ENCODE measurements around the gene TRMU.

TRMU gene

DNA sequence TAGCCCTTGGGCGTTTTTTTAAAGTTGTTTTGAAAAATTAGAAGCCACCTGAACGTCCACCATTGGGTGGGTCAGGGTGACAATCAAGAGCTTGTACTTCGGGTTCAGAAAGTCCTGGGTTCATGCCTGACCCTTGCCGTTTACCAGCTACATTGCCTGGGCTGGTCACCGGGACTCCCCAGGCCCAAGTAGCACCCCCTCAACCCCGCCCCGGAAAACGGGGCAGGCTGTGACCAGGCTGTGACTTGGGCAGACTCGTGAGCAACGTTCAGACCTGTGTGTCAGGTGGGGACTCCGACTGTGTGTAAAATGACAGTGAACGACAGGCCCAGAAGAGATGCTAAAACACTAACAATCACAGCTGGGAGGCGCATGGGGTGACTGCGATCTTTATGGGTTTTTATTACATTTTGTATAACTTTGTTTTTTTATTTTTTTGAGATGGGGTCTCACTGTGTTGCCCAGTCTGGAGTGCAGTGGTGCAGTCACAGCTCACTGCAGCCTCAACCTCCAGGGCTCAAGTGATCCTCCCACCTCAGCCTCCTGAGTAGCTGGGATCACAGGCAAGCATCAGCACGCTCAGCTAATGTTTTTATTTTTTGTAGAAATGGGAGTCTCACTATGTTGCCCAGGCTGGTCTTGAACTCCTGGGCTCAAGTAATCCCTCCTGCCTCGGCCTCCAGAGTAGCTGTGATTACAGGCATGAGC, 56.8 kb downstream of the TRMU start:
- no peak for TF ChIP-seq TCF12 (IDR thresholded peaks at IDR 0.05; ENCODE audit: low read depth)
- no peak for TF ChIP-seq MAX (IDR thresholded peaks at IDR 0.05)
- TF ChIP-seq ZBTB7A (IDR thresholded peaks at IDR 0.05; ENCODE audit: low read depth): no peak
- TF ChIP-seq NFIC (IDR thresholded peaks at IDR 0.05): no peak
- no peak for TF ChIP-seq YY1 (IDR thresholded peaks at IDR 0.05; ENCODE audit: low read depth)
- TF ChIP-seq TAF1 (IDR thresholded peaks at IDR 0.05; ENCODE audit: low read depth): no peak
- no peak for TF ChIP-seq USF1 (IDR thresholded peaks at IDR 0.05)
- TF ChIP-seq RAD21 (IDR thresholded peaks at IDR 0.05; ENCODE audit: low read depth): no peak
- no peak for TF ChIP-seq FOXM1 (IDR thresholded peaks at IDR 0.05; ENCODE audit: borderline replicate concordance, low read depth)
- no peak for TF ChIP-seq CREB1 (IDR thresholded peaks at IDR 0.05; ENCODE audit: low read depth)
- no peak for TF ChIP-seq EGR1 (IDR thresholded peaks at IDR 0.05)
- no peak for TF ChIP-seq EP300 (IDR thresholded peaks at IDR 0.05; ENCODE audit: borderline replicate concordance)
- TF ChIP-seq TEAD4 (IDR thresholded peaks at IDR 0.05): no peak
- TF ChIP-seq, protein P1, sequence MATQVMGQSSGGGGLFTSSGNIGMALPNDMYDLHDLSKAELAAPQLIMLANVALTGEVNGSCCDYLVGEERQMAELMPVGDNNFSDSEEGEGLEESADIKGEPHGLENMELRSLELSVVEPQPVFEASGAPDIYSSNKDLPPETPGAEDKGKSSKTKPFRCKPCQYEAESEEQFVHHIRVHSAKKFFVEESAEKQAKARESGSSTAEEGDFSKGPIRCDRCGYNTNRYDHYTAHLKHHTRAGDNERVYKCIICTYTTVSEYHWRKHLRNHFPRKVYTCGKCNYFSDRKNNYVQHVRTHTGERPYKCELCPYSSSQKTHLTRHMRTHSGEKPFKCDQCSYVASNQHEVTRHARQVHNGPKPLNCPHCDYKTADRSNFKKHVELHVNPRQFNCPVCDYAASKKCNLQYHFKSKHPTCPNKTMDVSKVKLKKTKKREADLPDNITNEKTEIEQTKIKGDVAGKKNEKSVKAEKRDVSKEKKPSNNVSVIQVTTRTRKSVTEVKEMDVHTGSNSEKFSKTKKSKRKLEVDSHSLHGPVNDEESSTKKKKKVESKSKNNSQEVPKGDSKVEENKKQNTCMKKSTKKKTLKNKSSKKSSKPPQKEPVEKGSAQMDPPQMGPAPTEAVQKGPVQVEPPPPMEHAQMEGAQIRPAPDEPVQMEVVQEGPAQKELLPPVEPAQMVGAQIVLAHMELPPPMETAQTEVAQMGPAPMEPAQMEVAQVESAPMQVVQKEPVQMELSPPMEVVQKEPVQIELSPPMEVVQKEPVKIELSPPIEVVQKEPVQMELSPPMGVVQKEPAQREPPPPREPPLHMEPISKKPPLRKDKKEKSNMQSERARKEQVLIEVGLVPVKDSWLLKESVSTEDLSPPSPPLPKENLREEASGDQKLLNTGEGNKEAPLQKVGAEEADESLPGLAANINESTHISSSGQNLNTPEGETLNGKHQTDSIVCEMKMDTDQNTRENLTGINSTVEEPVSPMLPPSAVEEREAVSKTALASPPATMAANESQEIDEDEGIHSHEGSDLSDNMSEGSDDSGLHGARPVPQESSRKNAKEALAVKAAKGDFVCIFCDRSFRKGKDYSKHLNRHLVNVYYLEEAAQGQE (IDR thresholded peaks at IDR 0.05; ENCODE audit: low read depth): no peak
- no peak for TF ChIP-seq CEBPB (IDR thresholded peaks at IDR 0.05)

DNA sequence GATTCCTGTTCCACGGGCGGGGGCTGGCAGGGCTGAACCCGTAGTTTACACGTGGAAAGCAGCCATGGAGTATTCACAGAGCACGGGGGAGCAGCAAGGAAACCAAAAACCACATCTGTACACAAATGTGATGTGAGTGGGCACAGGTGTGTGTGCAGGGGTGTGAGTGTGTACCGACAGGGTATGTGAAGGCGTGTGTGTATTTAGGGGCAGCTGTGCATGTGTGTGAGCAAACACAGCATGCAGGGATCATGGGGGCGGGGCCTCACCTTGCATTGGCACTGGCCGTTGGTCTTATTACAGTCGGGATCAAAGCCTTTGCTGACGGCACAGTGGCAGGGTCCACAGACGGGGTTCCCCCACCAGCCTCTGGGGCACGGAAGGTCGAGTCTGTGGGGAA, 58.4 kb downstream of the TRMU start:
- TF ChIP-seq NFIC (IDR thresholded peaks at IDR 0.05): no peak
- TF ChIP-seq, protein P1 (IDR thresholded peaks at IDR 0.05; ENCODE audit: low read depth): no peak

- TF ChIP-seq MAX (IDR thresholded peaks at IDR 0.05): no peak
- TF ChIP-seq NFIC (IDR thresholded peaks at IDR 0.05): no peak
- no peak for TF ChIP-seq EGR1 (IDR thresholded peaks at IDR 0.05)
- no peak for TF ChIP-seq CEBPB (IDR thresholded peaks at IDR 0.05)
- TF ChIP-seq ZBTB7A (IDR thresholded peaks at IDR 0.05; ENCODE audit: low read depth): no peak
- no peak for TF ChIP-seq RAD21 (IDR thresholded peaks at IDR 0.05; ENCODE audit: low read depth)
- TF ChIP-seq CREB1 (IDR thresholded peaks at IDR 0.05; ENCODE audit: low read depth): no peak
- no peak for TF ChIP-seq YY1 (IDR thresholded peaks at IDR 0.05; ENCODE audit: low read depth)
- no peak for TF ChIP-seq EP300 (IDR thresholded peaks at IDR 0.05; ENCODE audit: borderline replicate concordance)
- no peak for TF ChIP-seq TAF1 (IDR thresholded peaks at IDR 0.05; ENCODE audit: low read depth)
- TF ChIP-seq USF1 (IDR thresholded peaks at IDR 0.05): no peak
- TF ChIP-seq TEAD4 (IDR thresholded peaks at IDR 0.05): no peak
- no peak for TF ChIP-seq TCF12 (IDR thresholded peaks at IDR 0.05; ENCODE audit: low read depth)
Observed at GRCh38 chr22:46394622-46395021, 59.1 kb downstream of the TRMU start.

GRCh38 chr22:46395145-46395544, 59.6 kb downstream of the TRMU start:
- TF ChIP-seq TAF1 (IDR thresholded peaks at IDR 0.05; ENCODE audit: low read depth) (no peak), CREB1 (IDR thresholded peaks at IDR 0.05; ENCODE audit: low read depth) (no peak), NFIC (IDR thresholded peaks at IDR 0.05) (no peak), TCF12 (IDR thresholded peaks at IDR 0.05; ENCODE audit: low read depth) (no peak), TEAD4 (IDR thresholded peaks at IDR 0.05) (no peak), USF1 (IDR thresholded peaks at IDR 0.05) (no peak), ZBTB7A (IDR thresholded peaks at IDR 0.05; ENCODE audit: low read depth) (no peak), EP300 (IDR thresholded peaks at IDR 0.05; ENCODE audit: borderline replicate concordance) (no peak), MAX (IDR thresholded peaks at IDR 0.05) (no peak), CEBPB (IDR thresholded peaks at IDR 0.05) (no peak), FOXM1 (IDR thresholded peaks at IDR 0.05; ENCODE audit: borderline replicate concordance, low read depth) (no peak), EGR1 (IDR thresholded peaks at IDR 0.05) (no peak), RAD21 (IDR thresholded peaks at IDR 0.05; ENCODE audit: low read depth) (no peak)
- TF ChIP-seq, protein P1 (IDR thresholded peaks at IDR 0.05; ENCODE audit: low read depth): no peak

Data from Ishikawa (cell line).